ENCODE measurements around the gene TLK2. TPM values are rescaled to one million over a fixed set of nuclear protein-coding genes. Genes with fewer than 3 reads are reported as not detected.

TLK2 gene
- total RNA-seq, 2 experiments from 2014 or later, result 27.1 to 29.5 TPM

DNA sequence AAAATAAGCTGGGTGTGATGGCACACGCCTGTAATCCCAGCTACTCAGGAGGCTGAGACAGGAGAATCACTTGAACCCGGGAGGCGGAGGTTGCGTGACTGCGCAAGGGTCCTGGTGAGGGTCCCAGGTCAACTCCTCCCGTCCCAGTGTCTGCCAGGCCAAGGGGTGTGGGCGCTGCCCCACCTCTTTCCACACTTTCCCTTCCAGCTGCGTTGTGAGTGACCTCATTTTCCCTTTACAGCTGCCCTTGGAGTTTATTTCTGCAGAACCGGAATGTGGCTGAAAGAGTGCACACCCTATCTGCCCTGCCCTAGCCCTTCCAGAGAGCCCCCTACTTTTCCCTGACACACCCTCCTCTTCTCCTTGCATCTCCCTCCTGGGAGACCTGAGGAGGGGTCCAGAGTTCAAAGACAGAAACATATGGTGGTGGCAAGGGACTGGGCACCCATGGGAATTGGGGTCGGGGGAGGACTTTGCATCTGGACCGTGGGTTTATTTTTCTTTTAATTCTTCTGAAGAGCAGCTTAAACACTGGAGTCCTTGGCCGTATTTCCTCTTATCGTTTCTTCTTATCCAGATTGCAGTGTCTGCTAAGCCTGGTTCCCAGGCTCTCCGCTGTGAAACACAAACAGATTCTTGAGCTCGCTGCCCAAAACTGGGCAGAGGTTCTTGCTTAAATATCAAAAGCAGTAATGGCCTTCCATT lies 169.8 kb downstream of the TLK2 start:
- H3K4me3 Mint-ChIP-seq, result no peak overlapping the region
- DNase-seq, result no peak
- CTCF ChIA-PET, result interaction anchor here (0.5 kb wide), 1 partner anchor 347 kb away, joined by 3 read pairs; no protein-coding TSS in a partner anchor
- H3K36me3 Mint-ChIP-seq (ENCODE audit: low read depth), result no peaks in the 10 kb centered on the region
- intact Hi-C loops (cut with micrococcal nuclease), result no loop called here
- no peaks in the 10 kb centered on the region for H3K9me3 Mint-ChIP-seq
- H3K4me1 Mint-ChIP-seq (ENCODE audit: low read depth), result peaks cover 11% of the 10 kb centered on the region
- H3K27ac Mint-ChIP-seq, result no peak overlapping the region
- H3K27me3 Mint-ChIP-seq (ENCODE audit: low read depth), result peaks cover 24% of the 10 kb centered on the region

DNA sequence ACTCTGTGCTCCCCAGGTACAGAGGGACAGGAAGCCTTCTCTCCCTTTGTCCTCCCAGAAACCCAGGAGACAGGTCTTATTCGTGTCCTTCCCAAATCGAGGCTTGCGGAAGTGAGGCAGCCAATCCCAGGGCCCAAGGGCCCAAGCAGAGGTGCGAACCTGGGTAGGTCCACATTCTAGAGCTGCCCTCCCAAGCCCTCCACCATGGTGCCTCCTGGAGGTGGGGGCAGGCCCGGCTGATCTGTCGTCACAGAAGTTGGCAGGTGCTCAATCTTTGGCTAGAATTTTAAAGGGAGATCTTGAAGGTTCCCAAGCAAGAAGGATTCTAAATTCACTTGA lies 170.3 kb downstream of the TLK2 start:
- H3K4me1 Mint-ChIP-seq (ENCODE audit: low read depth), result peaks cover 15% of the 10 kb centered on the region
- no peaks in the 10 kb centered on the region for H3K36me3 Mint-ChIP-seq (ENCODE audit: low read depth)
- peaks cover 26% of the 10 kb centered on the region for H3K27me3 Mint-ChIP-seq (ENCODE audit: low read depth)
- H3K27ac Mint-ChIP-seq, result no peak overlapping the region
- no peaks in the 10 kb centered on the region for H3K9me3 Mint-ChIP-seq
- intact Hi-C loops (cut with micrococcal nuclease), result no loop called here
- DNase-seq, result no peak
- H3K4me3 Mint-ChIP-seq, result no peak overlapping the region
- CTCF ChIA-PET, result interaction anchor here (0.5 kb wide), 1 partner anchor 346 kb away, joined by 3 read pairs; no protein-coding TSS in a partner anchor

DNA sequence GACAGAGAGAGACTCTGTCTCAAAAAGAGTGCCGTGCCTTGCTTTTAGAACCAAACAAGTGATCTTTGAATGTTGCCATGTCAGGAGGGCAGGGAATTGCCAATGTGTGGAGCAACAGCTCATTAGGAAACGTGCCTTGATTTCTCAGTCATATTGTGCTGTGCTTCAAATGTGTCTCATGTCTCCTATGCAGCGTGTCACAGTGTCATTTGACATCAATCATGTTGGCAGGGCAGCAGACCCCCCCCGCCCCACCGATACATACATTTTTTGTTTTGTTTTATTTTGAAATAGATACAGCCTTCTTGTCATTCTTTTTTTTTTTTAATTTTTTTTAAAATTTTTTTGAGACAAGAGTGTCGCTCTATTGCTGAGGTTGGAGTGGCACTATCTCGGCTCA lies 170.9 kb downstream of the TLK2 start:
- CTCF ChIA-PET, result no interaction called here

DNA sequence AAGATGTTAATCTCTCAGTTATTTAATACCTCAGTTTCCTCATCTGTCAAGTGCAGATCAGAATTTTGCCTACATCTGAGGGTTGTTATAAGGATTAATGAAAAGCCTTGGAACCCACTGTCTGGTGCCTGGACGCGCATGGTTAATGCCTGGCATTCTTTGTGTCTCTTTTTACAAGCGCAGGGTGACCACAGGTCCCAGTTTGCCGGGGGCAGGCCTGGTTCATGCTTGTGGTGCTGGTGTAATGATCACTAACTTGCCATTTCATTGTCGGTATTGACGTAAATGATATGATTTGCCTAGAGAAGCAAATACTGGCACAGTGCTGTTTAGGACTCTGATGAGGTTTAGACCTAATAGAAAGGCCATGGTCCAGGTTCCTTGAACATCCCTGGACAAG lies 172.0 kb downstream of the TLK2 start:
- no peaks in the 10 kb centered on the region for H3K36me3 Mint-ChIP-seq (ENCODE audit: low read depth)
- no peak for DNase-seq
- H3K27ac Mint-ChIP-seq, result no peak overlapping the region
- CTCF ChIA-PET, result interaction anchor here (0.7 kb wide), 1 partner anchor 165 kb away, joined by 4 read pairs; no protein-coding TSS in a partner anchor
- no peak overlapping the region for H3K4me3 Mint-ChIP-seq
- H3K27me3 Mint-ChIP-seq (ENCODE audit: low read depth), result peaks cover 33% of the 10 kb centered on the region
- intact Hi-C loops (cut with micrococcal nuclease), result no loop called here
- no peaks in the 10 kb centered on the region for H3K9me3 Mint-ChIP-seq
- peaks cover 19% of the 10 kb centered on the region for H3K4me1 Mint-ChIP-seq (ENCODE audit: low read depth)

More for the DNA sequence above, 170.9 kb downstream of the TLK2 start:
- Mint-ChIP-seq H3K4me3 (no peak overlapping the region), H3K27ac (no peak overlapping the region), H3K27me3 (ENCODE audit: low read depth) (peaks cover 30% of the 10 kb centered on the region), H3K9me3 (no peaks in the 10 kb centered on the region), H3K36me3 (ENCODE audit: low read depth) (no peaks in the 10 kb centered on the region), H3K4me1 (ENCODE audit: low read depth) (peaks cover 19% of the 10 kb centered on the region)
- intact Hi-C loops (cut with micrococcal nuclease), result no loop called here
- no peak for DNase-seq

DNA sequence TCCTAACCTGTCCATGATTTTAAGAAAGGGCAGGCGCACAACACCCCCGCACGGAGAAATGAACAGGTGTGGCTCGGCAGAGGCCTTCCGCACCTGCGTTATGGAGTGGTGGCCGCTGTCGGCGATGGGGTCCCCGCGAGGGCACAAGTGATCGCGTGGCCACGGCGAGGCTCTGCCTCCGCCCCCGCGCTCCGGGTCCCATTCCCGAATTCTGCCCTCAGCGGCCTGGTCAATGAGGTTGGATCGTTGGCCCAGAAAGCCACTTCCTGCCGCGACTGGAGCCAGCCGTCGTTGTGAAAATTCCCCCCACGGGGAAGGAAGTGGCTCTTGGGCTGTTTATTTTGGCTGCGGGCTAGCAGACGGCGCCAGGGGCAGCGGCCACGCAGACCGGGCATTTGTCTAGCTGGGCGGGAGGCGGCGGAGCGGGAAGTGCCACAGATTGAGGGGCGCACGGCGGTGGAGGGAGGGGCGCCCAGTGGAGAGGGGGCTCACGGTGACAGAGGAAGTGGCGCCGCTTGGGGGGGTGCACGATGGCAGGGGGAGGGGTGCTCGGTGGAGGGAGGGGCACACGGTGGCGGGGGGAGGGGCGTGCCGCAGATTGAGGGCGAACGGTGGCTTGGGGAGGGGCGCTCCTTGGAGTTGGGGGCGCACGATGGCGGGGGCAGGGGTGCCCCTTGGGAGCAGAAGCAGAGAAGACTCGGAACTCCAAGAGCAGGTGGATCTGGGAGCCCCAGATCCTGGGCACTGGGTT lies 173.8 kb downstream of the TLK2 start:
- Mint-ChIP-seq H3K4me3 (peak overlapping the region; percentile 76), H3K27ac (peak overlapping the region; percentile 69), H3K27me3 (ENCODE audit: low read depth) (peaks cover 36% of the 10 kb centered on the region), H3K4me1 (ENCODE audit: low read depth) (peaks cover 19% of the 10 kb centered on the region), H3K36me3 (ENCODE audit: low read depth) (no peaks in the 10 kb centered on the region), H3K9me3 (no peaks in the 10 kb centered on the region)
- intact Hi-C loops (cut with micrococcal nuclease), result loop anchor here (1.0 to 2.0 kb wide), 9 partner anchors 9 to 970 kb away; partner anchors contain the start of genes MAP3K3 and METTL2A
- CTCF ChIA-PET, result no interaction called here
- DNase-seq, result peak; percentile 55

DNA sequence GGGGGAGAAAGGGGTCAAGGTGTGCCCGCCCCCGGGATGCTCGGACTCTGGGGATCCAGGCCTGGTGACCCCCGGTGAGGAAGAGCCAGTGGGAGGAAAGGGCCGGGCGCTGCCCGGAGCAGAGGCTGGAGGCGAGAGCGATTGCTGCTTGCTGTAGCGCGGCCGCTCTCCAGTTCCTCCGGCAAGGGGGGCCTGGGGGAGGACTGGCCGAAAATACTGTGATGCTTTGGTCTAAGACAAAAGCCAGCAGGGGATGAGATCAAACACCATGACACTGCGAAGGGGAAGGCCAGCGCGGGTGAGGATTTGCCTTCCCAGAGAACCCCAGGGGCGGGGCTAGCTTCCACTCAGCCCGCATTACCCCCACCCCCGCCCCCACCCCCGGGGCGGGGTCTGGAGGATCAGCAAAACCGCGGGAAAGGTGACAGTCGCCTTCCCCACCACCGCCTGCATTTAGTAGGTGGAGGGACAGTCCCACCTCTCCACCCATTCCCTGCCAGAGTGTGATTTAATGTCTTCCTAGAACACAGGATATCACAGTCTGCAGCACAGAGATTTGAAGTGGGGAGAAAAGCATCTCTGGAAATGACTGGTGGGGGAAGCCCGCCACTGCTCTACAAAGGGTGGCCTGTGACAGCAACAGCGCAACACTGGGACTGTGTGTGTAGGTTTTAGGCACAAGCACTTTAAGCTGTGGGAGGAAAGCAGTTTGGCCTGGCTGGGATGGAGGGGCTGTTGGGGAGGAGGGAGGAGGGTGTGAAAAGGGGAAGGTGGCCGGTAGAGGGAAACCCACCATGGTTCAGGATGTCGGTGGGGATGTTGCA lies 174.6 kb downstream of the TLK2 start:
- H3K36me3 Mint-ChIP-seq (ENCODE audit: low read depth), result no peaks in the 10 kb centered on the region
- DNase-seq, result peak; percentile 98
- H3K4me1 Mint-ChIP-seq (ENCODE audit: low read depth), result peaks cover 19% of the 10 kb centered on the region
- peak overlapping the region; percentile 69 for H3K27ac Mint-ChIP-seq
- H3K4me3 Mint-ChIP-seq, result peak overlapping the region; percentile 76
- CTCF ChIA-PET, result no interaction called here
- H3K27me3 Mint-ChIP-seq (ENCODE audit: low read depth), result peaks cover 39% of the 10 kb centered on the region
- H3K9me3 Mint-ChIP-seq, result no peaks in the 10 kb centered on the region
- intact Hi-C loops (cut with micrococcal nuclease), result loop anchor here (1.0 to 2.0 kb wide), 9 partner anchors 10 to 969 kb away; partner anchors contain the start of genes MAP3K3 and METTL2A

DNA sequence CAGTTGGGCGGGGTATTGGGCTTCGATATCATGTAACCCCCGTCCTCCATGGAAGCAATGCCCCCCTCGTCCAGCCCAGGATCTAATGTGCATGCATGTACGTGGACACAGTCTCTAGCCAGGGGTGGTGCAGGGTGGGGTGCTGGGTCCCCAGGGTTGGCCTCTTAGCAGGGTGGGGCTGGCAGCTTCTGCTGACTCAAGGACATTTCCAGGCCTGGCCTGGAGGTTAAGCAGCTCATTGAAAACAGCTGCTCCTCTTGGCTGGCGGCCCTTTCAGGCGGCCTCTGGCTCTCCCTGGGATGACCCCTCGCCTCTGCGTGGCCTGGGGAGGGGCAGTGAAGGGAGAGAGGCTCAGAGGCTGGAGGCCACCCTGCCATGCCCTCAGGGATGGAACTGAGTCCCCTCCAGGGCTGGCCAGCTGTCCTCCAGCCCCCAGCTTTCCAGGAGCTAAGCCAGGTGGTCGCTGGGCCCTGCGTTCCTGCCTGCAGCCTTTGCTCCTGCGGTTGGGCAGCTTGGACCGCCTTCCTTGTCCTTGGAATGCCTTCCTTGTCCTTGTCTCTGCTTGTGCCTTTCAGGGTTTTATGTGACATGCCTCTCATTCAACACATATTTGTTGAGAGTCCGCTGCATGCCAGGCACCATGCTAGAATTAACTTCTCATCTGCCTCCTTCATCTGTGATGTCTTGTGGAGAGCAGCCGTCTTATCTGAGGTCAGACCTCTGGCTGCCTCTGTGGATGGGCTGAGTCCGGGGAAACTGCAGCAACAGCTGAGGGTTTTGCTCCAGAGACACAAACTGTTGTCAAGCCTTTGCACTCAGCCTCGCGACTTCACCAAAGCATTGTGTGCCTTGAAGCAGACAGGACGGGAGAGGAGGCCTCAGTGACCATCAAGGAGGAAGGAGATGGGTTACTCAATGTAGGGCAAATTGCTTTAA lies 175.5 kb downstream of the TLK2 start:
- Mint-ChIP-seq H3K27ac (peak overlapping the region; percentile 41), H3K4me1 (ENCODE audit: low read depth) (peaks cover 19% of the 10 kb centered on the region), H3K36me3 (ENCODE audit: low read depth) (no peaks in the 10 kb centered on the region), H3K27me3 (ENCODE audit: low read depth) (peaks cover 39% of the 10 kb centered on the region), H3K4me3 (peak overlapping the region; percentile 9), H3K9me3 (no peaks in the 10 kb centered on the region)
- intact Hi-C loops (cut with micrococcal nuclease), result loop anchor here (1.0 to 2.0 kb wide), 9 partner anchors 11 to 968 kb away; partner anchors contain the start of genes MAP3K3 and METTL2A
- CTCF ChIA-PET, result interaction anchor here (0.6 kb wide), 1 partner anchor 70 kb away, joined by 3 read pairs; no protein-coding TSS in a partner anchor
- DNase-seq, result peak; percentile 27

- Mint-ChIP-seq H3K27ac (no peak overlapping the region), H3K4me3 (no peak overlapping the region), H3K36me3 (ENCODE audit: low read depth) (peaks cover 1% of the 10 kb centered on the region), H3K4me1 (ENCODE audit: low read depth) (peaks cover 19% of the 10 kb centered on the region), H3K9me3 (peaks cover 6% of the 10 kb centered on the region), H3K27me3 (ENCODE audit: low read depth) (peaks cover 40% of the 10 kb centered on the region)
- CTCF ChIA-PET, result interaction anchor here (0.6 to 0.7 kb wide), 4 partner anchors 17 to 1667 kb away, joined by 3 to 5 read pairs (median 4); no protein-coding TSS in a partner anchor
- intact Hi-C loops (cut with micrococcal nuclease), result no loop called here
- DNase-seq, result no peak
These were observed 177.0 kb downstream of the TLK2 start for GRCh38 chr17:62655656-62656055.

GRCh38 chr17:62656446-62656845 lies 177.8 kb downstream of the TLK2 start:
- no peak overlapping the region for H3K4me3 Mint-ChIP-seq
- CTCF ChIA-PET, result interaction anchor here (0.6 kb wide), 1 partner anchor 102 kb away, joined by 3 read pairs; no protein-coding TSS in a partner anchor
- intact Hi-C loops (cut with micrococcal nuclease), result no loop called here
- H3K4me1 Mint-ChIP-seq (ENCODE audit: low read depth), result peaks cover 19% of the 10 kb centered on the region
- H3K27ac Mint-ChIP-seq, result no peak overlapping the region
- H3K36me3 Mint-ChIP-seq (ENCODE audit: low read depth), result peaks cover 3% of the 10 kb centered on the region
- peaks cover 12% of the 10 kb centered on the region for H3K9me3 Mint-ChIP-seq
- H3K27me3 Mint-ChIP-seq (ENCODE audit: low read depth), result peaks cover 37% of the 10 kb centered on the region
- DNase-seq, result no peak

DNA sequence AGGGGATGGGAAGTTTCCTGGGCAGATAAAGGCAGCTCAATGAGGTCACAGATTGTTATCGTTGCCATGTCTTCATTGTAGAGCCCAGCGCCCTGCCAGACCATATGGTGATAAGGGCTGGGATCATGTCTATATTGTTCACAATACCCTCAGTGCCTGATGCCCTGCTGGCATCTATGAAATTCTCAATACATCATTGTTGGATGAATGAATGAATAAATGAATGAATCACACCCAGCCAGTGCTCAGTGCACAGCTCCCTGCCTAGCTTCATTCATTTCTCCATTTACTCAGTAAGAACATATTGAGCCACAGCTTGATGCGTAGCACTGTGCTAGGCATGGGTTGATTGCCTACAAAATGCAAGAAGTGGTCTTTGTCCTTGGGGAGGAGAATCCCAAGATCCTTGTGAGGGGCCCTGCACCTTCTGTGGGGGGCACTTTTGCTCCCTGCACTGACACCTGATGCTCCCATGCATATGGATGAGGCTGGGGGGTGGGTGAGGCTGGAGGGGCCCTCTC lies 178.6 kb downstream of the TLK2 start:
- CTCF ChIA-PET, result interaction anchor here (0.6 kb wide), 1 partner anchor 102 kb away, joined by 3 read pairs; no protein-coding TSS in a partner anchor
- Mint-ChIP-seq H3K36me3 (ENCODE audit: low read depth) (peaks cover 3% of the 10 kb centered on the region), H3K27ac (no peak overlapping the region), H3K4me1 (ENCODE audit: low read depth) (peaks cover 13% of the 10 kb centered on the region), H3K4me3 (no peak overlapping the region), H3K27me3 (ENCODE audit: low read depth) (peaks cover 29% of the 10 kb centered on the region), H3K9me3 (peaks cover 12% of the 10 kb centered on the region)
- DNase-seq, result no peak
- intact Hi-C loops (cut with micrococcal nuclease), result no loop called here

DNA sequence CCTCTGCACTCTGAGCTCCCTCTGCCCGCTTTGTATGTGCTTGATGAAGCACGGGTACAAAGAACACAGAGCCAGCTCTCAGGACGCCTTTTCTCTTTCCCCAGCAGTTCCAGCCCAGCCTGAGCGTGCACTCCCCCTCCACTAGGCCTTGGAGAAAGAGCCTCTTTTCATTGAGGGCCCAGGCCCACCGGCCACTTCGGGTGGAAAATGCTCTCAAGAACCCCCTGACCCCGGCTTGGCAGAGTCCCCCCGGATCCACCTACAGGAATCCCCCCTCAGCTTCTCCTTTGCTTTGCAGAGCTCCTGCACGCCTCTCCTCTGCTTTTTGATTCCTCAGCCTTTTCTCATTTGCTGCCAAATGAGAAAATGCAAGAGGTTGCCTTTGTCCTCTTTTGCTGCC lies 179.1 kb downstream of the TLK2 start:
- Mint-ChIP-seq H3K9me3 (peaks cover 12% of the 10 kb centered on the region), H3K36me3 (ENCODE audit: low read depth) (peaks cover 3% of the 10 kb centered on the region), H3K27me3 (ENCODE audit: low read depth) (peaks cover 27% of the 10 kb centered on the region), H3K4me3 (no peak overlapping the region), H3K4me1 (ENCODE audit: low read depth) (peaks cover 10% of the 10 kb centered on the region), H3K27ac (no peak overlapping the region)
- no peak for DNase-seq
- intact Hi-C loops (cut with micrococcal nuclease), result no loop called here
- CTCF ChIA-PET, result interaction anchor here (0.7 kb wide), 1 partner anchor 31 kb away, joined by 3 read pairs; no protein-coding TSS in a partner anchor

Measured in activated naive CD4-positive, alpha-beta T cell treated with anti-CD3 and anti-CD28 coated beads for 36 hours (primary cell).